Measurements from ENCODE around the gene DNTT.

Gene DNTT

DNA sequence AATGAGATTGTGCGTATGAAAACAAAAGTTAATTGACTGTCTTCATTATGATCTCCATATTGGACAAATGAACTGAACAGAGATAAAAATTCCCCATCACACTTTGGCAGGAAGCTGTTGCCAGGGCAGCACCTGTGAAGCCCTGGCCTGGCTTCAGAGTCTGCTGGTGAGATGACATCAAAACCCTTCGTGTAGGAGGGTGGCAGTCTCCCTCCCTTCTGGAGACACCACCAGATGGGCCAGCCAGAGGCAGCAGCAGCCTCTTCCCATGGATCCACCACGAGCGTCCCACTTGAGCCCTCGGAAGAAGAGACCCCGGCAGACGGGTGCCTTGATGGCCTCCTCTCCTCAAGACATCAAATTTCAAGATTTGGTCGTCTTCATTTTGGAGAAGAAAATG lies at the start of gene DNTT:
DNTT (plus strand) TSS at position 205 of the 400 bp plus-strand sequence; CDS start at position 269, 64 bp downstream.
- no peak for DNase-seq (ENCODE audit: low spot score)

DNA sequence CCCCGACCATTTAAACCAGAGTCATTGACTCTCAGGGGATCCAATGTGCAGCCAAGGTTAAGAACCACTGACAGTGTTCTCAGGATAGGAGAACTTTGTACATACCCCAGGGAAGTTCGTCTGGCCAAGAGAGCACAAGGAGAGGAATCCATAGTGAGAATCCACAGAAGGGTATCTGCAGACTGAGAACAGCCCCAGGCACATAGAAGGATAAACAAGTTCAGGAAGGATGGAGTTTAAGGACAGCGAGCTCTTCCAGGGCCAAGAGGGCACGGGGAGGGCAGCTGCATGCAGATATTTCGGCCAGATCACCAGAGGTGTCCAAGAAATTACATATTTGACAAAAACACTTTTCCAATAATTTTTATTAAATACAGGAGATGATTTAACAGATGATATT lies 49.3 kb upstream of the DNTT start:
- no peak for DNase-seq (ENCODE audit: low spot score)

DNA sequence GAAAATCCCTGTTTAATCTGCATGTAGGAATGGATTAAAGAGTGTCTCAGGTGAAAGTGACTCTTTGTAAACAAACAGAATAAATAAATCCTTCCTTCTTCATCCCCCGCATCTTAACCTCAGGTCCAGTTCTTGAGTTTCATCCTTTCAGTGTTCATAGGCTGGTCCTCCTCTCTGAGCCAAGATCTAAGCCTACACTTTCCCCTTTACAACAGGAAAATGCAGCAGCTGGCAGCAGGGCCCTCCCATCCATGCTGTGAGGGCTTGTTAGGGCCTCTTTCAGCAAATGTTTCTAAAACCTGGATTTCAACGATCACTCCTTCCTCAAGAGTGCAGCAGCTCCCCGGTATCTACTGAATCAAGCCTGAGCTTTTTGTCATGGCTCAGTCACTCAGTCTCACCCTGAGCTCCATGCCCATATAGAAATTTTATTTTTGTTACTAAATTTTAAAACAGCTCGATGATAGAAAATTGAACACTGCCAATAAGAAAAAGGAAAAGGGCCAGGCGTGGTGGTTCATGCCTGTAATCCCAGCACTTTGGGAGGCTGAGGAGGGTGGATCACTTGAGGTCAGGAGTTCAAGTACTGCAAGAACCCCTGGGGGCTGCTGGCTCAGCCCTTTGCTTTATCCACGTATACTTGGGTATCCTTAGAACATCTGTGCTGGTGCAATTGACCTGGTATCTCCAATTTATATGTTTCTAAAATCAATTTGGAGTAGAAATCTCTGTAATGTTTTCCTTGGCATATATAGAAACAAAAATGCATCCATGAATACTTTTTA lies 48.5 kb upstream of the DNTT start:
- DNase-seq (ENCODE audit: low spot score) = no peak

DNA sequence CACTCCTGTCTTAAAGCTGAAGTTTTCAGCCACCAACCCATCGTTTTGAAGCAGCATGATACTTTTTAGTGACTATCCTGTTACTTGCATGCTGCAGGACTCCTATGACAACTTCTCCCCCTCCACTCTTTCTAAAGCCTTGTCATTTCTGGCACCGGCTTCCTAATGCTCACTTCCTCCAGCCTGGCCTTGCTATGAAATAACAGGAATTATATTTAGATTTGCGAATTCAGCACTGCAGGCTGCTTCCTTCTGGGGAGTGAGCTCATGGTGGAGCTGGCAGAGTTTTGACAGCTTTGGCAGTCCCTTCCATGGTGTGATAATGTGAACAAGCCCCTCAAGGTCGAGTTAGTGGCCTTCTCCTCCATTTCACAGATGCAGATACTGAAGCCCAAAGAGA lies 46.3 kb upstream of the DNTT start:
- peak; percentile 59 for DNase-seq (ENCODE audit: low spot score)

DNA sequence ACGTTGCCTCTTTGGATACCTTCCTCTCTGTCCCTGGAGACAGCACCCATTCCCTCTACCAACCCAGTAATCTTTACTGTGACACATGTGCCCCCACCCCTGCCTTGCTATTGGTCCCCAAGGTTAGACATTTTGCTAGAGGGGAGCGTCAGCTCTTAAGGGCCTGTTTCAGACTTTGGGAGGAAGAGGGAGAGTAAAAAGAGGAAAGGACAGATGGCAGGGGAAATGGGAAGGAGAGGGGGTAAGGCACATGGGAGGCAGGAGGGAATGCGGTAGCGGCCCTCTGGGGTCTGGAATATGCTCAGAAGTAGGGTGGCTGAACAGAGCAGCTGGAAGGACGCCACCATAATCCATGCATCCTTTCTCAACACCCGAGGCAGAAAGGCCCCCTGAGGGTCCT lies 45.1 kb upstream of the DNTT start:
- no peak for DNase-seq (ENCODE audit: low spot score)

DNA sequence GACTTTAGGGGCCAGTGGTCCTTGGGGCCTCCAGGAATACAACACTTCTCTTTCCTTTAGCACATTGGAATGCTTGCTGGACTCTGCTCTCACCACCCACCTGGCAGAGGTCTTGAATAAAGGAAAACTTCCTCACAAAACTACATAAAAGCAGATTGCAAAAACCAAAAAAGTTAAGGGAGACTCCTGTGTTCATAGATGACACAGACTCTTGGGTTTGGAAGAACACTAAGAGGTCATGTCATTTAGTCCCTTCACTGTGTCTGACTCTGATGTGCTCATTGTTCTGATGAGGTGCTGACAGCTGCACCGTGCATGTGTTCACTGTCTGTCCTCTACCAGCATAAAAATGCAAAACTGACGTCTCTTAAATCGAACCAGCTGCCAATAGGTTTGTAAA lies 44.2 kb upstream of the DNTT start:
- no peak for DNase-seq (ENCODE audit: low spot score)

DNA sequence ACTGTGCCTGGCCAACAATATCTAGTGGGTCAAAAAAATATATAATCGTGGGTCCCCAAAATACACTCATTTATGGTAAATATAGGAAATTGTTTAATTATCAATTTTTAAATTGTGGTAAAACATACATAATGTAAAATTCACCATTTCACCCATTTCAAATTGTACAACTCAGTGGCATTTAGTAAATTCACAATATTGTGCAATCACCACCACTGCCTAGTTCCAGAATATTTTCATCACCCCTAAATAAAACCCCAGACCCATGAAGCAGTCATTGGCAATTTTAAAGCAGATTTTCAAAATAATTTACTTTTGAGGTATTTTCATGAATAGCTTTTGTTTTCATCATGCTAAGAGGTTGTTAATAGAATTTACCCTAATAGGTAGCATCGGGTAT lies 43.1 kb upstream of the DNTT start:
- no peak for DNase-seq (ENCODE audit: low spot score)

DNA sequence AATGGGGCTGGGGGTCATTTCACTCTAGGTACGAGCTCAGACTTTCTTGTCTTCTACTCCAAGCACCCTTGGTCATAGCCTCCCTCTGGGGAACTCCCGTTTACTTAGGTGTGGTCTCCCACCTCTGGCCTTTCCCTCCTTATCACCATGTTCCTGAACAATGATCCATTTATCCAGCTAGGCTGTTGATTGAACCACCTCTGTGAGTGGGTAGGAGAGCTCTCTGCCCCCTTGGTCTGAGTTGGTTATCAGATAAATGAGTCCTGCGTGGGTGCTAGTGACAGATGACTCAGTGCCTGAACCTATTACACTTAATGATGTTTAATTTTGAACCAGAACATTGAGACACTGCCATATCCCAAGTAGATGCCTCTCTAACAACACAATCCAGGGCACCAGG lies 42.3 kb upstream of the DNTT start:
- DNase-seq (ENCODE audit: low spot score) = no peak

DNA sequence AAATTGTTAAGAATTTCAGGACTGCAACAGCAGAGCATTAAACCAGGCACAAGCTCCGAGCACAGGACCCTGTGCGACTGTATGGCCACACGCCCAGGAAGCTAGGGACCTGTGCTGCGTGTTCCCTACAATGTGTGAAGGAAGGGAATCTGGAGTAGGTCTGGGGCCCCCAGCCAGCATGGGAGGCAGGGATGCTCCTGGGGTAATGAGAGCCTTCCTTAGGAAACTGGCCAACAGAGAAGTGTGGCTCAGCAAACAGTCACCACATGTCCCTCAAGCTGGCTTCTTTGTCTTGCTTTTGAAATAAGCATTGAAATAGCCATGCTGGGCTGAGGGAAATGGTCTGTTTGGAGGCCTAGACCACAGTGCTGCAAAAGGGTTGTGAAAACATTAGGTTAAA lies 41.1 kb upstream of the DNTT start:
- peak; percentile 62 for DNase-seq (ENCODE audit: low spot score)

DNA sequence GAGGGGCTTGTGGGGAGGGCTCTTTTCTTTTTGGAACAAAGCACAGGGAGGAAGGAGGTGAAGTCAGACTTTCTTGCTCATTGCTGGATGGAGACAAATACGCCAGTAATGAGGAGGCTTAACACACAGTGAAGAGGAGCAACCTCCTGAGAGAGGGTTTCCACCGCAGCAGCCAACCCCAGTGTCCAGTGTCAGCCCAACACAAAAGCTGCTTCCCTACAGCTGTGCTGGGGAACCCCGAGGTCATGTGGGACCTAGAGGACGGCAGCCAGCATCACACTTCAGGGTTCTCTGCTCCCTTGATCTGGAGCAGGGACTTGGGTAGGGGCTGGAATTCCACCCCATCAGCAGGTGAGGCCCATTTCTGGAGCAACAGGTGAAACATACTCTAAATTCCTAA lies 40.6 kb upstream of the DNTT start:
- DNase-seq (ENCODE audit: low spot score) = no peak

DNA sequence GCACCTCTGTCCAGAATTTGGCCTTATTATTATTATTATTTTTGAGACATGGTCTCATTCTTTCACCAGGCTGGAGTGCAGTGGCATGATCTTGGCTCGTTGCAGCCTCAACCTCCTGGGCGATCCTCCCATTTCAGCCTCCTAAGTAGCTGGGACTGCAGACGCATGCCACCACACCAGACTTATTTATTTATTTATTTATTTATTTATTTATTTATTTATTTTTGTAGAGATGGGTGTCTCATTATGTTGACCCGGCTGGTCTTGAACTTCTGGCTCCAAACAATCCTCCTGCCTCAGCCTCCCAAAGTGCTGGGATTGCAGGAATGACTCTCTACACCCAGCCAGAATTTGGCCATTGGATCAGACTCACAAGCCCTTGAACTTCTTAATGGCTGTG lies 39.3 kb upstream of the DNTT start:
- DNase-seq (ENCODE audit: low spot score) = no peak

DNA sequence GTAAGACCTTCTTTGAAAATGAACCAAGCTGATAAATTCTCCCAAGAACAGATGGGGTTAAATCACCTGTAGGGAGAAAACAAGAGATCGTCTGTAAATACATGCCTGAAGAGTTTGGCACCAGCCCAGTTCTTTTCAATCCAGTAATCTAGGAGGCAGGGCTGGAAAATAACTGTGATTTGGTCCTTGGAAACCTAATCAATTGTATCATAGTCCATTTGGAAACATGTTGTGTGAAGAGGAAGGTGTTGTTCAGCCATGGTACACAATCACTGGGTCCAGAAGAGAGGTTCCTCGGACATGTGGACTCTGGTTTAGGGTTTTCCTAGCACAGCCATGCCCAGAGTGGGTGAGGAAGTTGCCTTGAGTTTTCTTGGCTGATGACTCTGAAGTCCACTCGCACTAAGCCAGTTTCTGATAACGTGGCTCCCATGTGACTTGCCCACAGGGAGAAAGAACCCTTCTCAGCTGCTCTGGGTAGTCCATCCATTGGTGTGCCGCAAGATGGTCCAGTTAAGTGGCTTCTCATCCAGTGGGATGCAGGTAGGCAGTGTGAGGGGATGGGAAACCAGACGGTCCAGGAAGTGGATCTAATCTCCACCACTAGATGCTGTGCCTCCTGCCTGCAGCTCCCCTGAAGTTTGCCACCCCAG lies 38.0 kb upstream of the DNTT start:
- DNase-seq (ENCODE audit: low spot score) = no peak

DNA sequence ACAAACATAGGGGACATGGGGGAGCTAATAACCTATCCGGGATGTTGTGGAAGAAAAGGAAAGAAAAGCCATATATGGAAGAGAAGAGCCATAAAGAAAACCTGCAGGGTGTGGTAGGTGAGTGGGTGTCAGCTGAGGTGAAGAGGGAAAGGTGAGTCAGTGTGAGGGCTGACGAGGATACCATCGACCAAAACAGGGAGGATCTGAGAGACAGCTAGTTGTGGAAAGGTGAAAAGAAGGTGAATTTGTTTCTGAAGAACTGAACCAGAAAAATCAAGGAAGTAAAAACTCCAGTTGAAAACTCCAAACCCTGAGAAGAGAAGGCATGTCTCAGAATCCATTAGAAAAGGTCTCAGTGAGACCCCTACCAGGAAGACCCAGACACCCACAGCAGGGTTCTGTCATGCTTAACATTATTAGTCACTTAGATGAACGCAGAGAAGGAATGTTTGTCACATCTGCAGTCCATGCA lies 37.0 kb upstream of the DNTT start:
- no peak for DNase-seq (ENCODE audit: low spot score)

DNA sequence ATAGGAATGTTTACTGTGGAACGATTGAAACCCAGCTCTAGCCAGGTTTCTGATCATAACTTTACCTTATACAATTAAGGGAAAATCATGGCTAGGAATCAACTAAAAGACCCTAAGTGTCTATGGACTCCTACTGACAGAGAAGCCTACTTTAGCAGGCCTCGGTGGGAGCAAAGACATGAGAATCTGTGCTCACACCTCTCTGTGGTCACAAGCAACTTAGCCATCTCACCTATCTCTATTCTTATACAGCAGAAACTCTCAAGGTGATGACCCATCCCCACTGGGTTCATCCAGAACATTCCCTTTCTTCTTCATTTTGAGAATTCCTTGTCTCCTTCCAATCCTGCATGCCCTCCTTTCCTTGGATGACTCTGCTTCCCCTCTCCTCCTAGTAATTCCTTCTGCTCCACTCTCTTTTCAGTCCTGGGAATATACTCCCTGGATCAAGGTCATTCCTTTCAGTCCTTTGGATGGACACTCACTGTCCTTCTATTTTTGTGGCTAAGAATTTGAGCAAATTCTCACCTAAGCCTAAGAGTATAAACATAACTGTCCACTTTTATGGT lies 35.8 kb upstream of the DNTT start:
- DNase-seq (ENCODE audit: low spot score) = no peak

DNA sequence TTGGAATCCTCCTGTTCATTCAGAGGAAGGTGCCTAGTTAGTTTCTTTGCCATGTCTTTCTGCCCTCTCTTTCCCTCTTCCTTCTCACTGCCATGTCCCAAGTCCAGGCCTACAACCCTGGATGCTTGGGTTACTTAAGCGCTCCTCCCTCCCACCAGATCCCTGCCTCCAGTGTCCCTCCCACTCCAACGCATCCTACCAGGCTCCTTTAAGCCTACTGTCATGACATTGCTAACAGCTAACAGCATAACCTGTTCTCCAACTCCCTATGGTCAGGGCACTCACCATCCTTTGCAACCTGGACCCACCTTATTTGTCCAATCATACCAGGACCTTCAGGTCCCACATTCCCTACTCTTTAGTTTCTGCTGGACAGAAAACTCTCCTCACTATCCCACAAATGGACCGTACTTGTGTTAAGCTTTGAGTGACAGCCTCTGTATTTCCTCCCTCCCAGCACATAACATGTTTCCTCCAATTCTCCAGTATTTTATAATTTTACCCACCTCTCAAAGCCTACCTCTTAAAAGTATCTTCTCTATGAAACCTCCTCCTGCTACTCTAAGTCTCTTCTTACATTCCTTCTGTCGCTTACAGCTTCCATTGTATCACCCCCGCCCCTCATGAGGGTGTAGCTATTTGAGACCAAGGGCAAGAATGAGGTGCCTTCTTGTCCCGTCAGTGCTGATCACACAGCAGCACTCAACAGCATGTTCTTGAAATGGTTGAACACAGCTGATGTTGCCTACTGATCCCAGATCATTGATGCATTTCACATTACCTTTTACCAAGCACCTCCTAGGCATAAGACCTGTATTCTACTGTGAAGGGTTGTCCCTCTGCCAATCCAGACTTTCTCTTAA lies 34.6 kb upstream of the DNTT start:
- DNase-seq (ENCODE audit: low spot score) = no peak

DNA sequence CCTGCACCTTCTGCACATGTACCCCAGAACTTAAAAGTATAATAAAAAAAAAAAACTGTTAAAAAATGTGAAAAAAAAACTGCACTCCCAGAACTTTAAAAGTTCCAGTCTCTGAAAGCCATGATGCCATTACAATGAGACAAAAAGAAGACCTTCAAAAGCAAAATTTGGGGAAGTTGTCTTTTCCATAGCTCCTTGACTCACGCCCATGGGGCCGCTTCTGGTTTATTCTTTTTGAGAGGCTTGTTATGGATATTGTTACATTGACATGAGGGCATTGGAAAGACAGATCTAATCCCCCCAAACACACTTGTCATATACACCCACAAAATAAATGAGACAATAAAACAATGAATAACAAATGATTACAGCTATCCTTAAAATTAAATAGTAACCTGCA lies 33.7 kb upstream of the DNTT start:
- DNase-seq (ENCODE audit: low spot score) = no peak

DNA sequence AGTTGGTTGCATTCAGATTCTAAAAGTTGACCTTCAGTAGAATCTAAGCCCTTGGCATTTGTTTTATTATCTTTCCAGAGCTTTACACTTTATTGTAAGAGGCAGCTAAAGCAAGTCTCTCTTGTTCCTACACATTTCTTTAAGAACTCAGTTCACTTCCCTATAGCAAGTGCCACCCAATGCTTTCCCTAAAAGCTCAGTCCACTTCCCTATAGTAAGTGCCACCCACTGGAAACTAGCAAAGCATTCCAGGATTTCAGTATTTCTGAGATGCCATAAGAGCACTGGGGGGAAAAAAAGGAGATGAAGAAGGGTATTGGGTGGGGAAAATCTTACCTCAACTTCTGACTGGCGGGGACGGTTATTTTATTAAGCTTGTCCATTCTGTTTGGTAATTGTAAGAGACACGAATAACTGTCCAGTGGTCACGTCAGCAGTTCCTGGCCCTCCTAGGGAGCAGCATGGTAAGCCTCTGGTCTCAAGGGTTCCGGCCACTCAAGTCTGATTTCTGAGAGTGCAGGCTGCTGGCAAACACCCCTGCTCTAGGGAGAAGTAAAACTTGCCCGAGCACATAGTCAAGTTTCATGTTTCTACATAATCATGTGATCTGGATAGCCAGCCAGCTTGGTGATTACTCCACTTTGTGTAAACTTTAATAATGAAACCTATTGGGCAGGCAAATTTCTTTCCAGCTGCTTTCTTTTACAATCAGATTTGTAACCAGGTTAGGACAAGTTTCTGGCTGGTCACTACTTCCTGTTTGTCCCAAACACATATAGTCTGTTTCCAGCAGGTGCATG lies 33.0 kb upstream of the DNTT start, which contains the start of gene BLNK:
BLNK (minus strand) TSS at position 554 of the 800 bp plus-strand sequence; CDS start at position 383, 171 bp downstream.
- DNase-seq (ENCODE audit: low spot score) = no peak

DNA sequence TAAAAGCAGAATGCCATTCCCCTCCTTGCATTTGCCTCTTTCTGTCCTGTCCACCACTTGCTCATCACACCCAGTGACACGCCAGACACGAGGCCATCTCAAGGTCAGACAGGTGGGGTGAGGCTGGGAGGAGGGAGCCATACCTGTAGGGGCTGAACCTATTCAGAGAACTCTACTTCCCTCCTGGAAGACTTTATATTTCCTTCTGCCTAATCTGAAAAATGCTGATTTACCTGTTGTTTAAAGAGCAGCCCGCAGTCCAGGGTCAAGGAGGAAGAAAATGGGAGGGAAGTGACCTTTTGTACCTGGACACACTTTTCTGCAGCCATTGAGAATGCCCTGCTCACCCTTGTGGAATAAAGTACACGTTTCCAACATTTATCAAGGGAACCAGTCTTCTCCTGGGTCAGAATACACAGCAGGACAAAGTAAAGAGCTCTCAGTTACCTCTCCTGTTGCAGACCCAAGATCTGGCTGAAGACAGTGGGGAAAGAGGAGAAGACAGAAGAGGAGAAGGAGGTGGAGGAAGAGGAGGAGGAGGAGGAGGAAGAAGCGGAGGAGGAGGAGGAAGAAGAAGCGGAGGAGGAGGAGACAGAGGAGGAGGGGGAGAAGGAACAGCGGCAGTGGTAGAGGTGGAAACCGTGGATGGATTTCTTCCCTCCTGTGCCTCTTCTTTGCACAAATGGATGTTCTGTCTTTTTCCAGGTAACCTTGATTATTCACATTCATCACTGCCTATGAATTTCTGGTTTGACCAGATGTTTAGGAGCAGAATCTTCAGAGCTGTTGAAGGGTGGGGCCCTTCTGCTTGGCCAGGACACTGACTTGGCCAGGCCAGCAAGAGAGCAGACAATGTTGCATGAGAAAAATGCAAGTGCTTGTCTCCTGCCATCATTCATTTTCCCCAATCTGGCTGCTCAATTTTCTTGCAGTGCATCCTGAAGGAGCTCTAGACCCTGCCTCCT lies 31.6 kb upstream of the DNTT start:
- no peak for DNase-seq (ENCODE audit: low spot score)

DNA sequence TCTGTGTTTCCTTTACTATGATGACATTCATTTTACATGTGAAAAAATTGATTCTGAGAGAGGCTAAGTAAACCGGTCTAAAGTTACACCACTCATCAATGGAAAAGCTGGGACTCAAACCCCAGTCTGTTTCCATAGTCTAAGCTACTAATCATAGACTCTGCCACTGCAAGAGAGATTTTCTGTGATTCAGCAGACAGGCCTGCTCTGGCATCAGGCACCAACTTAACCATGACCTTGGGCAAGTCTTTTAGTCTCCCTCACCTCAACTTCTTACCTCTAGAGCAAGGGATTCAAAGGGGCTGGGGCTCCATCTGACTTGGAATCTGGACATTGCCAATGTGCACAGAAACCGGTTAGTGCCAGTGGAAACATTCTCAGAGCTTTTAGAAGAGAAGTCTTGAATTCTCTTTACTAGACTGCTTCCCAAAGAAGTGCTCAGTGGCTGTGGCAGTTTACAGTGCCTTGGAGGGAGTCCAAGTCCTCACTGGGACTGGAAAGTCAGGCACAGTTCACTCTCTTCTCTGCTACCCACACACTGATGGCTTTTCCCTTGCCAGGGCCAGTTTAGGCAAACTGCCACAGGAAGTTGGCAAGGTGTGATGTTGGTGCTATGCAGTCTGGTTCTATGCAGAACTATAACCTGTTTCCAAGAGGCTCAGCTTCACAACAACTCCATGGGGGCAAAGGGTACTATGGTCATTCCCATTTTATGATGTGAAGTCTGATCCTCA lies 28.4 kb upstream of the DNTT start:
- DNase-seq (ENCODE audit: low spot score) = peak; percentile 83
